K562 (cell line): ENCODE results near the gene TMED4. TPM values are rescaled to one million over a fixed set of nuclear protein-coding genes. Genes with fewer than 3 reads are reported as not detected.
"Not testable (repeated sequence)": the region's sequence is repeated elsewhere in the genome, so short reads cannot be mapped to it uniquely, and the experiment has no call there.

Experiments
- ATAC-seq: fragments of 200-7000 bp; cut with Tn5 transposase; 3 replicates; pipeline ENCODE4 v1.9.1; 2020; ENCODE audit warnings: moderate library complexity
- BruUV-seq: library from RNA; stranded (reverse); fragments of 400-500 nt; replicated peaks from 2 replicates; lab custom pipeline; 2021; lab: Mats Ljungman, UMichigan
- CTCF ChIA-PET: fragments of 300-600 bp; formaldehyde crosslinking; extraction: SDS; loops from one replicate; lab custom pipeline; 2021; ENCODE audit warnings: low intra/inter-chr PET ratio; lab: Yijun Ruan, JAX
- POLR2A ChIA-PET: fragments of 300-600, 350-650 bp; sonication (Branson Sonifier 250); formaldehyde crosslinking; extraction: SDS; loops from one replicate; lab custom pipeline; 2021; ENCODE audit warnings: antibody characterized with exemption, inconsistent platforms; lab: Yijun Ruan, JAX
- DNase-seq, 4 experiments: peaks; one replicate each; pipeline versions ENCODE4 v3.0.0 to v3.0.0-alpha.2; 2011 to 2018; ENCODE audit warnings: low spot score in 3 of 4, mixed read lengths in 3 of 4; ENCODE audit errors: extremely low read depth in 1 of 4
- FAIRE-seq: peaks from 2 replicates; lab custom pipeline; 2011; peaks lifted over from hg19 to GRCh38; lab: Jason Lieb, UNC
- H2AFZ ChIP-seq: 2 replicates; pipeline ENCODE4 v1.6.0; 2011; ENCODE audit warnings: low read depth, low read length, control low read depth, inconsistent platforms
- H3K27ac ChIP-seq: fragments of 200-600 bp; 3 replicates; pipeline ENCODE4 v1.8.0; 2011; ENCODE audit warnings: low read depth, mild to moderate bottlenecking, control low read depth, inconsistent platforms, low read length, moderate library complexity, mixed read lengths; ENCODE audit errors: extremely low read depth
- H3K27me3 ChIP-seq, 2 experiments: fragments of 300-600 bp in 1 of 2; 2 replicates in 1 of 2; 3 replicates in 1 of 2; pipeline versions ENCODE4 v1.6.0 to v1.8.0; 2011; ENCODE audit warnings: inconsistent platforms in 2 of 2, low read length in 2 of 2, mild to moderate bottlenecking in 1 of 2, mixed read lengths in 1 of 2, moderate library complexity in 1 of 2; ENCODE audit not compliant: control insufficient read depth in 2 of 2, insufficient read depth in 2 of 2
- H3K36me3 ChIP-seq: fragments of 300-600 bp; 3 replicates; pipeline ENCODE4 v1.8.0; 2011; ENCODE audit warnings: mild to moderate bottlenecking, low read length, inconsistent platforms; ENCODE audit not compliant: control insufficient read depth, insufficient read depth
- H3K4me1 ChIP-seq, 2 experiments: fragments of 200-600 bp in 1 of 2; replicated peaks in 1 of 2; 2 replicates in 1 of 2; 3 replicates in 1 of 2; pipeline versions ENCODE4 v1.5.1 to v1.8.0; 2011; ENCODE audit warnings: inconsistent platforms in 2 of 2, low read length in 2 of 2, mild to moderate bottlenecking in 1 of 2, mixed read lengths in 1 of 2, moderate library complexity in 1 of 2; ENCODE audit not compliant: control insufficient read depth in 2 of 2, insufficient read depth in 2 of 2
- H3K4me2 ChIP-seq: 2 replicates; pipeline ENCODE4 v1.6.1; 2011; ENCODE audit warnings: low read length, control low read depth, inconsistent platforms, mixed read lengths; ENCODE audit not compliant: insufficient read depth
- H3K4me3 ChIP-seq: fragments of 200-600 bp; sonication (generic), shearing (Covaris generic); 2 replicates; pipeline ENCODE4 v1.5.1; 2016; ENCODE audit warnings: control low read depth, inconsistent platforms
- H3K79me2 ChIP-seq: fragments of 200-600 bp; 3 replicates; pipeline ENCODE4 v1.8.0; 2011; ENCODE audit warnings: low read length, inconsistent platforms; ENCODE audit not compliant: control insufficient read depth, insufficient read depth
- H3K9ac ChIP-seq, 2 experiments: 2 replicates each; pipeline versions ENCODE4 v1.6.0 to v1.6.1; 2011; ENCODE audit warnings: low read depth in 2 of 2, low read length in 2 of 2, control low read depth in 1 of 2, inconsistent platforms in 1 of 2, mild to moderate bottlenecking in 1 of 2, mixed read lengths in 1 of 2; ENCODE audit not compliant: insufficient read depth in 1 of 2
- H3K9me1 ChIP-seq: one replicate; pipeline ENCODE4 v1.6.0; 2011; ENCODE audit warnings: inconsistent platforms, mild to moderate bottlenecking, low read length, moderate library complexity; ENCODE audit not compliant: control insufficient read depth, insufficient read depth
- H3K9me3 ChIP-seq: replicated peaks from 2 replicates; pipeline ENCODE4 v1.5.1; 2011; ENCODE audit warnings: low read depth, low read length, inconsistent platforms; ENCODE audit not compliant: control insufficient read depth, insufficient read depth
- H4K20me1 ChIP-seq: replicated peaks from 2 replicates; pipeline ENCODE4 v1.6.1; 2011; ENCODE audit warnings: low read length, inconsistent platforms, mixed read lengths; ENCODE audit not compliant: control insufficient read depth, insufficient read depth
- FOSL1 ChIP-seq: fragments of 200-800 bp; sonication (Bioruptor generic); conservative IDR thresholded peaks from 2 replicates; pipeline ENCODE4 v1.6.1; 2016; ENCODE audit warnings: missing genetic modification characterization, missing compliant biosample characterization
- NRF1 ChIP-seq, 2 experiments: fragments of 450-650 bp; IDR thresholded peaks in 1 of 2; conservative IDR thresholded peaks in 1 of 2; 2 replicates each; pipeline ENCODE4 v1.6.1; 2014; ENCODE audit warnings: mild to moderate bottlenecking in 2 of 2
- POLR2G ChIP-seq: fragments of 200-400 bp; formaldehyde crosslinking; IDR thresholded peaks from 2 replicates; pipeline ENCODE4 v1.6.1; 2017; ENCODE audit warnings: low read depth, mild to moderate bottlenecking, antibody characterized with exemption, low read length, moderate library complexity
- WGBS: fragments of 100-300 bp; shearing (Covaris generic); methylation state at CpG from one replicate; pipeline ENCODE4 v1.1.6; 2016; ENCODE audit warnings: low coverage, mixed read lengths; ENCODE audit not compliant: insufficient coverage; ENCODE audit errors: missing lambda C conversion rate; 5-methylcytosine and 5-hydroxymethylcytosine counted together
- in situ Hi-C: fragments of 300-500 bp; cut with MboI; formaldehyde crosslinking; loops from 4 replicates; pipeline ENCODE4 v1.15.0; 2018; ENCODE audit warnings: inconsistent platforms, mixed read lengths
- intact Hi-C: fragments of 100-400 bp; cut with micrococcal nuclease; formaldehyde crosslinking; loops from 2 replicates; pipeline ENCODE4 v1.14.2; 2022
- polyA plus RNA-seq, 8 experiments: library from polyadenylated mRNA; depleted of rRNA in 4 of 8; stranded (reverse) in 5 of 8; unstranded in 3 of 8; fragments of >200 nt; fragmentation: Nextera tagmentation in 2 of 8; fragmentation: Illumina TruSeq in 1 of 8; extraction: Ambion mirVana in 2 of 8; extraction: Trizol in 1 of 8; gene quantifications; 2 replicates each; pipeline versions ENCODE4 v1.2.1 to v1.2.3, GENCODE V29; 2011 to 2014; ENCODE audit warnings: inconsistent platforms in 1 of 8, missing spikeins in 1 of 8
- total RNA-seq, 7 experiments: library from RNA; depleted of rRNA in 6 of 7; stranded (reverse); fragments of >200 nt in 6 of 7; fragmentation: Illumina TruSeq in 2 of 7; extraction: Trizol in 2 of 7; gene quantifications; 2 replicates each; pipeline versions ENCODE4 v1.2.1 to v1.2.3, GENCODE V29; 2011 to 2021; ENCODE audit warnings: low replicate concordance in 1 of 7
- TF ChIP-seq, protein P1 (sequence below): sonication (generic); formaldehyde crosslinking; IDR thresholded peaks from 2 replicates; pipeline ENCODE4 v1.8.1; 2023; ENCODE audit warnings: mild to moderate bottlenecking, missing genetic modification reagents

Gene TMED4
- total and polyA plus RNA-seq, 9 of the 15 experiments (the other 6 are each of a cell fraction or from before 2014, with no cell fraction given) = 20.3 to 64.0 (median 42.1) TPM

DNA sequence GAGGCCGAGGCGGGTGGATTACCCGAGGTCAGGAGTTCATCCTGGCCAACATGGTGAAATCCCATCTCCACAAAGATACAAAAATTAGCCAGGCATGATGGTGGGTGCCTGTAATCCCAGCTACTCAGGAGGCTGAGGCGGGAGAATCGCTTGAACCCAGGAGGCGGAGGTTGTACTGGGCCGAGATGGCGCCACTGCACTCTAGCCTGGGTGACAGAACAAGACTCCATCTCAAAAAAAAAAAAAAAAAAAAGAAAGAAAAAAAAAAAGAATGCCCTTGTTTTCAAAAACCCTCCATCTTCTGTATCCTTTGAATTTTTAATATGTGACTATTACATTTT lies 19.4 kb downstream of the TMED4 start:
- DNase-seq, H3K9me3 ChIP-seq, H3K4me3 ChIP-seq, BruUV-seq, ATAC-seq, FAIRE-seq, H3K9ac ChIP-seq, H3K27me3 ChIP-seq, intact Hi-C loops, in situ Hi-C loops, H3K9me1 ChIP-seq, H2AFZ ChIP-seq, CTCF ChIA-PET: not testable (repeated sequence)
- Histone ChIP-seq H3K36me3 (peaks cover 42% of the 10 kb centered on the region), H3K4me2 (peak overlapping the region; percentile 73), H4K20me1 (peaks cover 21% of the 10 kb centered on the region), H3K79me2 (peaks cover 13% of the 10 kb centered on the region), H3K4me1 (peaks cover 43 to 45% of the 10 kb centered on the region in 2 experiments; a peak in 4 of 5 replicates), H3K27ac (peak overlapping the region; percentile 56)
- POLR2A ChIA-PET = interaction anchor here (0.7 to 1.0 kb wide), 4 partner anchors 9 to 36 kb away, joined by 3 to 4 read pairs (median 4); no protein-coding TSS in a partner anchor
- TF ChIP-seq NRF1 (conservative IDR thresholded peaks at IDR 0.05 in 1 of 2, IDR thresholded peaks at IDR 0.05 in 1 of 2) (0 out of 4 replicates have a peak, but pooled peaks of 1 of the 2 experiments have one; percentile 2), POLR2G (0 out of 2 replicates have a peak, but pooled peaks have one; percentile 11), FOSL1 (tag) (0 out of 2 replicates have a peak, but pooled peaks have one; percentile 8)
- TF ChIP-seq, protein P1, sequence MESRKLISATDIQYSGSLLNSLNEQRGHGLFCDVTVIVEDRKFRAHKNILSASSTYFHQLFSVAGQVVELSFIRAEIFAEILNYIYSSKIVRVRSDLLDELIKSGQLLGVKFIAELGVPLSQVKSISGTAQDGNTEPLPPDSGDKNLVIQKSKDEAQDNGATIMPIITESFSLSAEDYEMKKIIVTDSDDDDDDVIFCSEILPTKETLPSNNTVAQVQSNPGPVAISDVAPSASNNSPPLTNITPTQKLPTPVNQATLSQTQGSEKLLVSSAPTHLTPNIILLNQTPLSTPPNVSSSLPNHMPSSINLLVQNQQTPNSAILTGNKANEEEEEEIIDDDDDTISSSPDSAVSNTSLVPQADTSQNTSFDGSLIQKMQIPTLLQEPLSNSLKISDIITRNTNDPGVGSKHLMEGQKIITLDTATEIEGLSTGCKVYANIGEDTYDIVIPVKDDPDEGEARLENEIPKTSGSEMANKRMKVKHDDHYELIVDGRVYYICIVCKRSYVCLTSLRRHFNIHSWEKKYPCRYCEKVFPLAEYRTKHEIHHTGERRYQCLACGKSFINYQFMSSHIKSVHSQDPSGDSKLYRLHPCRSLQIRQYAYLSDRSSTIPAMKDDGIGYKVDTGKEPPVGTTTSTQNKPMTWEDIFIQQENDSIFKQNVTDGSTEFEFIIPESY (CRISPR knock-in tag) = peak; percentile 90
- 4% methylated on average over 3 of the region's 8 CpGs for WGBS
